ENCODE measurements around the gene ECD. TPM values are rescaled to one million over a fixed set of nuclear protein-coding genes. Genes with fewer than 3 reads are reported as not detected.

The ECD gene
- total and polyA plus RNA-seq, 12 donors, result 6.4 to 40.7 (median 28.3) TPM

GRCh38 chr10:73099141-73099540, 68.7 kb downstream of the ECD start:
- intact Hi-C loops (cut with DNase I), result no loop called here
- no peak for DNase-seq
- no peaks in the 10 kb centered on the region for H3K27me3 ChIP-seq
- TF ChIP-seq POLR2A (IDR thresholded peaks at IDR 0.05) (no peak), CTCF (IDR thresholded peaks at IDR 0.05) (no peak)
- no peaks in the 10 kb centered on the region for H3K36me3 ChIP-seq (replicated peaks in 1 of 2)
- peaks cover 3 to 15% of the 10 kb centered on the region in 2 donors for H3K4me1 ChIP-seq (replicated peaks in 1 of 2)
- WGBS, 4 donors, result 88 to 93% (median 90%) methylated on average over 1 of the region's 1 CpG
- H3K9me3 ChIP-seq (replicated peaks in 1 of 3), result no peaks in the 10 kb centered on the region
- H3K4me3 ChIP-seq, result no peak overlapping the region
- H3K27ac ChIP-seq, result no peak overlapping the region

- peak overlapping the region in 1 of 4 donors; percentile 58 for H3K4me3 ChIP-seq
- H3K9me3 ChIP-seq (replicated peaks in 1 of 3), result no peaks in the 10 kb centered on the region
- DNase-seq, result no peak
- no peaks in the 10 kb centered on the region for H3K36me3 ChIP-seq (replicated peaks in 1 of 2)
- H3K4me1 ChIP-seq (replicated peaks in 1 of 2), result peaks cover 6 to 31% of the 10 kb centered on the region in 2 donors
- TF ChIP-seq CTCF (IDR thresholded peaks at IDR 0.05) (no peak), POLR2A (IDR thresholded peaks at IDR 0.05) (no peak)
- 27 to 32% (median 28%) methylated on average over 4 of the region's 4 CpGs for WGBS, 4 donors
- intact Hi-C loops (cut with DNase I), result no loop called here
- H3K27ac ChIP-seq, result peak overlapping the region in 4 of 5 donors; percentile 43 to 99 (median 88)
- no peaks in the 10 kb centered on the region for H3K27me3 ChIP-seq
These were observed 70.5 kb downstream of the ECD start for GRCh38 chr10:73097305-73097670.

- WGBS, 4 donors, result 0 to 1% (median 0%) methylated on average over 40 to 75 of the region's 75 CpGs
- intact Hi-C loops (cut with DNase I), result no loop called here
- peak within 1 kb of the TSS; percentile 82 to 99 (median 93) for H3K27ac ChIP-seq
These were observed 71.1 kb downstream of the ECD start, which contains the start of gene P4HA1 for GRCh38 chr10:73096449-73097304. TSS of gene P4HA1 (minus strand) at chr10:73096866. CDS start at chr10:73074883, 21,983 bp downstream.

More at GRCh38 chr10:73096449-73097304, 71.1 kb downstream of the ECD start, which contains the start of gene P4HA1:
- Histone ChIP-seq H3K4me3 (peak within 1 kb of the TSS in 3 of 4 donors; percentile 58 to 99 (median 59)), H3K27me3 (no peaks in the 10 kb centered on the region), H3K4me1 (replicated peaks in 1 of 2) (peaks cover 9 to 37% of the 10 kb centered on the region in 2 donors), H3K36me3 (replicated peaks in 1 of 2) (no peaks in the 10 kb centered on the region), H3K9me3 (replicated peaks in 1 of 3) (no peaks in the 10 kb centered on the region)
- DNase-seq, result peak; percentile 99 to 100 (median 99)
- TF ChIP-seq CTCF (IDR thresholded peaks at IDR 0.05) (peak; percentile 37 to 79 (median 65)), POLR2A (IDR thresholded peaks at IDR 0.05) (peak; percentile 95 to 98)
